GM21360 (cell line): ENCODE measurements around the gene OR4E1.
"Not testable (repeated sequence)": the region's sequence is repeated elsewhere in the genome, so short reads cannot be mapped to it uniquely, and the experiment has no call there.

Experiments
- ATAC-seq: cut with Tn5 transposase; IDR thresholded peaks from one replicate; pipeline ENCODE4 v1.9.1; 2021; ENCODE audit warnings: mild to moderate bottlenecking, moderate library complexity; ENCODE audit not compliant: unreplicated experiment

Gene OR4E1

GRCh38 chr14:21653331-21653885 lies 20.2 kb downstream of the OR4E1 start, which contains the start of gene OR4E2:
TSS of gene OR4E2 (plus strand) at chr14:21653835. CDS start at chr14:21665083, 11,248 bp downstream.
- ATAC-seq: no peak

- ATAC-seq: no peak
Measured at GRCh38 chr14:21652209-21652808, 21.3 kb downstream of the OR4E1 start.

- ATAC-seq: no peak
Measured at GRCh38 chr14:21647380-21647779, 26.2 kb downstream of the OR4E1 start.

- no peak for ATAC-seq
Measured at GRCh38 chr14:21643407-21643806, 30.2 kb downstream of the OR4E1 start.

GRCh38 chr14:21642683-21643082 lies 30.9 kb downstream of the OR4E1 start:
- no peak for ATAC-seq

GRCh38 chr14:21634840-21635239 lies 38.8 kb downstream of the OR4E1 start, which contains the start of gene OR10G2:
TSS of gene OR10G2 (minus strand) at chr14:21634940. CDS start at chr14:21634842, 98 bp downstream.
- ATAC-seq: no peak

GRCh38 chr14:21631084-21631483 lies 42.5 kb downstream of the OR4E1 start:
- ATAC-seq: no peak

- not testable (repeated sequence) for ATAC-seq
Measured at GRCh38 chr14:21630503-21630902, 43.1 kb downstream of the OR4E1 start.

GRCh38 chr14:21626491-21627230 lies 47.0 kb downstream of the OR4E1 start:
- no peak for ATAC-seq
